GM12865 (cell line): ENCODE measurements around the gene SLC19A1.
"Not testable (repeated sequence)": the region's sequence is repeated elsewhere in the genome, so short reads cannot be mapped to it uniquely, and the experiment has no call there.

Experiments
- DNase-seq: peaks from one replicate; pipeline ENCODE4 v3.0.0; 2010; ENCODE audit warnings: low read depth
- H3K4me3 ChIP-seq: 2 replicates; pipeline ENCODE4 v1.5.1; 2011; ENCODE audit warnings: mild to moderate bottlenecking, low read depth, low read length, control low read depth
- CTCF ChIP-seq: IDR thresholded peaks from 2 replicates; pipeline ENCODE4 v1.5.1; 2011; ENCODE audit warnings: low read length, control low read depth, low read depth, inconsistent platforms; ENCODE audit not compliant: insufficient read depth; ENCODE audit errors: missing control alignments

SLC19A1 gene

GRCh38 chr21:45572783-45573451, 30.7 kb upstream of the SLC19A1 start:
- no peak for TF ChIP-seq CTCF

GRCh38 chr21:45572231-45572630, 30.0 kb upstream of the SLC19A1 start:
- DNase-seq, result no peak
- H3K4me3 ChIP-seq, result no peak overlapping the region
- no peak for TF ChIP-seq CTCF

More at GRCh38 chr21:45572783-45573451, 30.7 kb upstream of the SLC19A1 start:
- no peak for DNase-seq
- H3K4me3 ChIP-seq, result no peak overlapping the region

DNA sequence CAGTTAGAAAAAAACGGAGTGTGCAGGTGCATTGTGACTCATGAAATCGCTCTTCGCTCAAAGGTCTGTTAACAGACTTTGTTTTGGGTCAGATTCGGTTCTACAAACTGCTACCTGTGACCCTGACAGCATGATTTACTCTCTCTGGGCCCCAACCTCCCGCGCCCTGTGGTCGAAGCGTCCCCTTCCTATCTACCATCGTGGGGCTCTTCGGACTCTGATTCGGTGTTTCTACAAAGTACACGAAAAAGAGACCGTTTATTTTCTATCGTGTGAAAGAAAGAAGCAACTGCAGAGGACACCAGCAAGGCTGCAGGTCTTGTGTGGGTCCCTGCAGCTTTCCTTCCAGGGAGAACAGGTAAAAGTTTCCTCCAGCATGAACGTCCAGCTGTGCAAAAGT, 29.4 kb upstream of the SLC19A1 start:
- TF ChIP-seq CTCF, result no peak
- DNase-seq, result no peak

DNA sequence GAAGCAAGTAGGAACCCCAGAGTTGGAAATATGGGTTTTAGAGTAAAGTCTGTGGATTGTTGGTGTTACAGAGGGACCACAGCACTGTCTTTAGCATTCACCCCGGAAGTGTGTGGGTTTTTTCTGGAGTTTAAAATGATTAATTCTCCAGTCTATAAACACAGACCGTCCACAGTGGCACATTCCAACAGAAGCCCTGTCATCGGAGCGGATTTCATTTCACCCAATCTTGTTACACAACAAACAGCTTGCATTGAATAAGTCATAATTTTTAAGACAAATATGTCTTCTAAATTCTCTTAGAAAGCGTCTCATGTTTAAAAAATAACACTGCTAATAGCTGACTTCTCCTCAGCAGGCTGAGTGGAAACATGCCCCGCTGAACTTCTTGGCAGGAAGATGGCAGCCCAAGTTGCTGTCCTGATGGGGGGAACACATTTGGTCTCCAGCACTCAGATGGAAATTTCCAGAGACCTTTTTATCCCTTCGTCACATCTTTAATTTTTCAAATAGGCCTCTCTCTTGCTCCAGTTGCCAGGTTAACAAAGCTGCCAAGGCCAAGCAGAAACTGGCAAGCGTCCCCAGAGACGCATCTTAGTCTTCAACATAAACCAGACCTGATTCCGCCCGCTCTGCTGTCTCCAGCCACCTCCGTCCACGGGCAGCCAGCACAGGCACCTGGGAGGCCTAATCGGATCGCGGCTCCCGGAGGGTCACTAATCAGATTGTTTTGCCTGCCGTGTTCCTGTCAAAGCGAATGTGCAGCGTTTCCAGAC, 28.8 kb upstream of the SLC19A1 start:
- H3K4me3 ChIP-seq, result no peak overlapping the region
- no peak for TF ChIP-seq CTCF
- no peak for DNase-seq

More for the DNA sequence above, 29.4 kb upstream of the SLC19A1 start:
- no peak overlapping the region for H3K4me3 ChIP-seq

- H3K4me3 ChIP-seq, result no peak overlapping the region
- DNase-seq, result no peak
- TF ChIP-seq CTCF, result no peak
Measured at GRCh38 chr21:45570071-45570470, 27.8 kb upstream of the SLC19A1 start.

- H3K4me3 ChIP-seq, result no peak overlapping the region
- DNase-seq, result no peak
- no peak for TF ChIP-seq CTCF
Measured at GRCh38 chr21:45568383-45568782, 26.1 kb upstream of the SLC19A1 start.

- not testable (repeated sequence) for H3K4me3 ChIP-seq, DNase-seq
Measured at GRCh38 chr21:45564137-45564536, 21.9 kb upstream of the SLC19A1 start.
